Endometrial microvascular endothelial cells (primary cell): Measurements from ENCODE around the gene MT1G. TPM values are rescaled to one million over a fixed set of nuclear protein-coding genes. Genes with fewer than 3 reads are reported as not detected.
"Not testable (repeated sequence)": the region's sequence is repeated elsewhere in the genome, so short reads cannot be mapped to it uniquely, and the experiment has no call there.

ENCODE experiments used
- in situ Hi-C: cut with HindIII; loops from 2 replicates; pipeline ENCODE4 v1.10.0; 2017; ENCODE audit warnings: low sequenced_read_pairs, low pct_unique_long_range_greater_than_20kb; ENCODE audit errors: inconsistent ontology term
- total RNA-seq: library from RNA; depleted of rRNA; stranded (reverse); fragments of >200 nt; gene quantifications from one replicate; pipeline ENCODE4 v1.2.3, GENCODE V29; 2015; ENCODE audit errors: inconsistent ontology term

MT1G gene
- total RNA-seq, 1 donor from 2014 or later: not detected

GRCh38 chr16:56688762-56689161 is 20.9 kb upstream of the MT1G start:
- in situ Hi-C loops: no loop called here

GRCh38 chr16:56686758-56687157 is 18.9 kb upstream of the MT1G start:
- in situ Hi-C loops: no loop called here

- in situ Hi-C loops: no loop called here
Observed at GRCh38 chr16:56684926-56685590, 17.2 kb upstream of the MT1G start.

- in situ Hi-C loops: no loop called here
Observed at GRCh38 chr16:56684256-56684925, 16.5 kb upstream of the MT1G start.

GRCh38 chr16:56683424-56684172 is 15.7 kb upstream of the MT1G start:
- in situ Hi-C loops: no loop called here

GRCh38 chr16:56682703-56683397 is 15.0 kb upstream of the MT1G start:
- in situ Hi-C loops: no loop called here

- in situ Hi-C loops: no loop called here
Observed at GRCh38 chr16:56681939-56682702, 14.3 kb upstream of the MT1G start, which contains the start of gene MT1X. MT1X (plus strand) TSS chr16:56682470; CDS start chr16:56682541, 71 bp downstream.

GRCh38 chr16:56679818-56680217 is 12.0 kb upstream of the MT1G start:
- in situ Hi-C loops: no loop called here

- in situ Hi-C loops: no loop called here
Observed at GRCh38 chr16:56679078-56679730, 11.3 kb upstream of the MT1G start.

GRCh38 chr16:56677474-56677873 is 9.6 kb upstream of the MT1G start:
- in situ Hi-C loops: no loop called here

GRCh38 chr16:56675685-56676210 is 7.9 kb upstream of the MT1G start:
- in situ Hi-C loops: no loop called here

GRCh38 chr16:56674570-56674969 is 6.7 kb upstream of the MT1G start:
- in situ Hi-C loops: not testable (repeated sequence)

GRCh38 chr16:56673921-56674320 is 6.1 kb upstream of the MT1G start:
- in situ Hi-C loops: no loop called here

GRCh38 chr16:56672761-56673536 is 5.1 kb upstream of the MT1G start:
- in situ Hi-C loops: no loop called here

GRCh38 chr16:56672171-56672570 is 4.3 kb upstream of the MT1G start:
- in situ Hi-C loops: not testable (repeated sequence)

GRCh38 chr16:56671691-56672090 is 3.8 kb upstream of the MT1G start:
- in situ Hi-C loops: not testable (repeated sequence)

GRCh38 chr16:56670620-56670934 is 2.7 kb upstream of the MT1G start:
- in situ Hi-C loops: no loop called here
